IMR-90 (cell line): ENCODE results near the gene KIF25. TPM values are rescaled to one million over a fixed set of nuclear protein-coding genes. Genes with fewer than 3 reads are reported as not detected.

Experiments
- ATAC-seq: fragments of 200-7000 bp; cut with Tn5 transposase; 2 replicates; pipeline ENCODE4 v1.9.1; 2020; ENCODE audit warnings: low read depth, mild to moderate bottlenecking, moderate library complexity
- BruUV-seq: library from RNA; stranded (reverse); fragments of 400-500 nt; replicated peaks from 2 replicates; lab custom pipeline; 2021; lab: Mats Ljungman, UMichigan
- CTCF ChIA-PET: fragments of 300-600 bp; formaldehyde crosslinking; extraction: SDS; loops from one replicate; lab custom pipeline; 2021; ENCODE audit warnings: antibody characterized with exemption; lab: Yijun Ruan, JAX
- POLR2A ChIA-PET: fragments of 300-600 bp; sonication (Branson Sonifier 250); formaldehyde crosslinking; loops from one replicate; lab custom pipeline; 2022; ENCODE audit warnings: antibody characterized with exemption; ENCODE audit not compliant: unreplicated experiment; lab: Charles Lee
- DNase-seq: peaks from one replicate; pipeline ENCODE4 v3.0.0; 2013
- H2AFZ ChIP-seq: replicated peaks from 2 replicates; pipeline ENCODE3; 2013; ENCODE audit warnings: low read length, mild to moderate bottlenecking; ENCODE audit not compliant: poor library complexity
- H2AK5ac ChIP-seq: 2 replicates; pipeline ENCODE4 v1.6.1; 2013; ENCODE audit warnings: low read depth, low read length, inconsistent platforms
- H2AK9ac ChIP-seq: replicated peaks from 2 replicates; pipeline ENCODE3; 2013; ENCODE audit warnings: mild to moderate bottlenecking, low read depth, low read length, moderate library complexity; ENCODE audit not compliant: poor library complexity
- H2BK120ac ChIP-seq: 2 replicates; pipeline ENCODE4 v1.6.1; 2013; ENCODE audit warnings: low read depth, low read length, inconsistent platforms
- H2BK15ac ChIP-seq: 3 replicates; pipeline ENCODE4 v1.6.1; 2013; ENCODE audit warnings: low read depth, low read length, inconsistent platforms
- H2BK20ac ChIP-seq: 2 replicates; pipeline ENCODE4 v1.6.1; 2013; ENCODE audit warnings: low read depth, mild to moderate bottlenecking, inconsistent platforms, low read length, moderate library complexity
- H2BK5ac ChIP-seq: 2 replicates; pipeline ENCODE4 v1.6.1; 2013; ENCODE audit warnings: mild to moderate bottlenecking, low read depth, low read length, inconsistent platforms; ENCODE audit not compliant: poor library complexity, severe bottlenecking
- H3K14ac ChIP-seq: replicated peaks from 2 replicates; pipeline ENCODE4 v1.6.1; 2013; ENCODE audit warnings: low read depth, low read length, inconsistent platforms
- H3K18ac ChIP-seq: 2 replicates; pipeline ENCODE4 v1.6.1; 2013; ENCODE audit warnings: low read depth, low read length, control low read depth
- H3K23ac ChIP-seq: 2 replicates; pipeline ENCODE4 v1.6.1; 2013; ENCODE audit warnings: low read depth, low read length, inconsistent platforms
- H3K27ac ChIP-seq: 2 replicates; pipeline ENCODE4 v1.5.1; 2013; ENCODE audit warnings: mild to moderate bottlenecking, control low read depth, low read length; ENCODE audit not compliant: insufficient read depth
- H3K27me3 ChIP-seq: 2 replicates; pipeline ENCODE4 v1.6.1; 2013; ENCODE audit warnings: low read length; ENCODE audit not compliant: control insufficient read depth, insufficient read depth
- H3K36me3 ChIP-seq: 2 replicates; pipeline ENCODE4 v1.6.1; 2013; ENCODE audit warnings: low read length, mixed read lengths; ENCODE audit not compliant: control insufficient read depth, insufficient read depth
- H3K4ac ChIP-seq: 2 replicates; pipeline ENCODE4 v1.6.1; 2013; ENCODE audit warnings: low read depth, low read length, inconsistent platforms
- H3K4me1 ChIP-seq: 2 replicates; pipeline ENCODE4 v1.6.1; 2013; ENCODE audit warnings: low read length, mixed read lengths; ENCODE audit not compliant: control insufficient read depth, insufficient read depth
- H3K4me2 ChIP-seq: 2 replicates; pipeline ENCODE4 v1.6.1; 2013; ENCODE audit warnings: low read depth, mild to moderate bottlenecking, control low read depth, low read length, moderate library complexity
- H3K4me3 ChIP-seq: 2 replicates; pipeline ENCODE4 v1.5.1; 2013; ENCODE audit warnings: low read depth, mild to moderate bottlenecking, control low read depth, low read length, moderate library complexity; ENCODE audit not compliant: insufficient read depth
- H3K56ac ChIP-seq: 2 replicates; pipeline ENCODE4 v1.6.1; 2013; ENCODE audit warnings: low read length, inconsistent platforms; ENCODE audit not compliant: insufficient read depth; ENCODE audit errors: extremely low read depth
- H3K79me1 ChIP-seq, 2 experiments: 2 replicates each; pipeline ENCODE4 v1.6.1; 2013; ENCODE audit warnings: low read length in 2 of 2, inconsistent platforms in 1 of 2, low read depth in 1 of 2
- H3K9ac ChIP-seq: 2 replicates; pipeline ENCODE4 v1.6.1; 2013; ENCODE audit warnings: low read depth, low read length, control low read depth
- H3K9me1 ChIP-seq: 2 replicates; pipeline ENCODE4 v1.6.1; 2013; ENCODE audit warnings: low read length, inconsistent platforms; ENCODE audit not compliant: insufficient read depth
- H3K9me3 ChIP-seq: 2 replicates; pipeline ENCODE4 v1.6.1; 2013; ENCODE audit warnings: low read length; ENCODE audit not compliant: control insufficient read depth, insufficient read depth
- H4K20me1 ChIP-seq: 2 replicates; pipeline ENCODE4 v1.6.1; 2013; ENCODE audit warnings: low read length, inconsistent platforms; ENCODE audit not compliant: insufficient read depth
- H4K5ac ChIP-seq: 2 replicates; pipeline ENCODE4 v1.6.1; 2013; ENCODE audit warnings: mild to moderate bottlenecking, low read depth, low read length, control low read depth
- H4K8ac ChIP-seq, 2 experiments: 2 replicates each; pipeline ENCODE4 v1.6.1; 2013; ENCODE audit warnings: low read depth in 2 of 2, low read length in 2 of 2, control low read depth in 1 of 2, inconsistent platforms in 1 of 2
- H4K91ac ChIP-seq: 2 replicates; pipeline ENCODE4 v1.6.1; 2013; ENCODE audit warnings: low read depth, low read length, inconsistent platforms; ENCODE audit not compliant: insufficient read depth
- BHLHE40 ChIP-seq: fragments of 150-350 bp; IDR thresholded peaks from 2 replicates; pipeline ENCODE4 v1.6.1; 2016; ENCODE audit warnings: mild to moderate bottlenecking, low read depth, low read length
- CEBPB ChIP-seq: IDR thresholded peaks from 2 replicates; pipeline ENCODE4 v1.6.1; 2012; ENCODE audit warnings: low read depth, low read length, improper control_type of control experiment
- CHD1 ChIP-seq: IDR thresholded peaks from 2 replicates; pipeline ENCODE4 v1.6.1; 2012; ENCODE audit warnings: low read depth, low read length, improper control_type of control experiment
- FOS ChIP-seq: fragments of 150-350 bp; IDR thresholded peaks from 2 replicates; pipeline ENCODE4 v1.6.1; 2016; ENCODE audit warnings: low read depth, low read length
- MAZ ChIP-seq: IDR thresholded peaks from 2 replicates; pipeline ENCODE4 v1.6.1; 2012; ENCODE audit warnings: low read depth, mild to moderate bottlenecking, low read length, improper control_type of control experiment, moderate library complexity, borderline replicate concordance
- NFE2L2 ChIP-seq: fragments of 150-350 bp; IDR thresholded peaks from 2 replicates; pipeline ENCODE4 v1.6.1; 2016; ENCODE audit warnings: low read depth, mild to moderate bottlenecking, low read length
- RAD21 ChIP-seq: IDR thresholded peaks from 2 replicates; pipeline ENCODE4 v1.6.1; 2012; ENCODE audit warnings: low read length, improper control_type of control experiment
- RCOR1 ChIP-seq: IDR thresholded peaks from 2 replicates; pipeline ENCODE4 v1.6.1; 2012; ENCODE audit warnings: mild to moderate bottlenecking, low read length, improper control_type of control experiment; ENCODE audit not compliant: insufficient replicate concordance
- SMC3 ChIP-seq: fragments of 150-350 bp; IDR thresholded peaks from 2 replicates; pipeline ENCODE4 v1.6.1; 2016; ENCODE audit warnings: low read depth, mild to moderate bottlenecking, antibody characterized with exemption, low read length, moderate library complexity
- WGBS, 2 experiments: methylation state at CpG; one replicate each; pipeline versions ENCODE4 v1.1.5 to v1.1.7; 2013; ENCODE audit warnings: missing lambda C conversion rate in 2 of 2; ENCODE audit not compliant: insufficient read length in 1 of 2; ENCODE audit errors: extremely low coverage in 2 of 2; 5-methylcytosine and 5-hydroxymethylcytosine counted together
- dilution Hi-C: fragments of 300-500 bp; cut with HindIII; formaldehyde crosslinking; loops from one replicate; pipeline ENCODE4 v1.14.3; 2018; ENCODE audit warnings: low sequenced_read_pairs; ENCODE audit not compliant: unreplicated experiment
- in situ Hi-C: fragments of 300-500 bp; cut with MboI; formaldehyde crosslinking; loops from 3 replicates; pipeline ENCODE4 v1.14.3; 2019; ENCODE audit warnings: low sequenced_read_pairs, inconsistent platforms, mixed read lengths
- intact Hi-C: fragments of 100-400 bp; cut with micrococcal nuclease; formaldehyde crosslinking; loops from 2 replicates; pipeline ENCODE4 v1.10.0; 2022
- polyA plus RNA-seq, 3 experiments: library from polyadenylated mRNA; depleted of rRNA; stranded (reverse); fragments of >200 nt; gene quantifications; 2 replicates each; pipeline ENCODE4 v1.2.3, GENCODE V29; 2012; ENCODE audit warnings: low replicate concordance in 1 of 3
- total RNA-seq: library from RNA; depleted of rRNA; stranded (reverse); fragments of >200 nt; gene quantifications from 2 replicates; pipeline ENCODE4 v1.2.3, GENCODE V29; 2012
- TF ChIP-seq, protein P1 (sequence below): fragments of 150-350 bp; IDR thresholded peaks from 2 replicates; pipeline ENCODE4 v1.6.1; 2017; ENCODE audit warnings: mild to moderate bottlenecking, antibody characterized with exemption, low read length, low read depth
- TF ChIP-seq, protein P2 (sequence below): fragments of 150-350 bp; IDR thresholded peaks from 2 replicates; pipeline ENCODE4 v1.6.1; 2016; ENCODE audit warnings: low read depth, mild to moderate bottlenecking, low read length, moderate library complexity, borderline replicate concordance
- TF ChIP-seq, protein P3 (sequence below): conservative IDR thresholded peaks from 2 replicates; pipeline ENCODE4 v1.5.1; 2012; ENCODE audit warnings: mild to moderate bottlenecking, low read depth, low read length, improper control_type of control experiment

The KIF25 gene
- total and polyA plus RNA-seq, 2 of the 4 experiments (the other 2 are of a cell fraction), result not detected

DNA sequence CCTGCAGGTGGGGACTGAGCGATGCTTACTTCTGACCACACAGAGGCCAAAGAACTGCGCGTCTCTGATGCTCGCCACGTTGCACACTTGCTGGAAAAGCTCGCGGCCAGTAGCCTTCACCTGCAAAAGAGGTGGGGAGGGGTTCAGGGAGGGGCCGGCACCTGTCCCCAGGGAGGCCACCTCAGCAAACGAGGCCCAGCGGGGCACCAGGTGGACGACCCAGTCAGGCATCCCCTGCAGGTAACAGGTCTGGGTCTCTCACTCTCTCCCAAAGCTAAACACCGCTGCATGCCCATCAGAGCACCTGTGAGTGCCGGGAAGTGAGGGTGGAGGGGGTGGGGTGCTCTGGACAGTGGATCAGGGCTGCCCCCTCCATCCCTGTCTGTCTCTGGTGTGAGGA, 77.7 kb downstream of the KIF25 start:
- TF ChIP-seq, protein P1, sequence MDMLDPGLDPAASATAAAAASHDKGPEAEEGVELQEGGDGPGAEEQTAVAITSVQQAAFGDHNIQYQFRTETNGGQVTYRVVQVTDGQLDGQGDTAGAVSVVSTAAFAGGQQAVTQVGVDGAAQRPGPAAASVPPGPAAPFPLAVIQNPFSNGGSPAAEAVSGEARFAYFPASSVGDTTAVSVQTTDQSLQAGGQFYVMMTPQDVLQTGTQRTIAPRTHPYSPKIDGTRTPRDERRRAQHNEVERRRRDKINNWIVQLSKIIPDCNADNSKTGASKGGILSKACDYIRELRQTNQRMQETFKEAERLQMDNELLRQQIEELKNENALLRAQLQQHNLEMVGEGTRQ, result no peak
- no peak for TF ChIP-seq RCOR1
- TF ChIP-seq MAZ, result no peak
- TF ChIP-seq FOS, result no peak
- no peak for TF ChIP-seq BHLHE40
- TF ChIP-seq RAD21, result no peak
- no peak for TF ChIP-seq CEBPB
- no peak for TF ChIP-seq SMC3
- TF ChIP-seq CHD1, result no peak
- TF ChIP-seq, protein P2, sequence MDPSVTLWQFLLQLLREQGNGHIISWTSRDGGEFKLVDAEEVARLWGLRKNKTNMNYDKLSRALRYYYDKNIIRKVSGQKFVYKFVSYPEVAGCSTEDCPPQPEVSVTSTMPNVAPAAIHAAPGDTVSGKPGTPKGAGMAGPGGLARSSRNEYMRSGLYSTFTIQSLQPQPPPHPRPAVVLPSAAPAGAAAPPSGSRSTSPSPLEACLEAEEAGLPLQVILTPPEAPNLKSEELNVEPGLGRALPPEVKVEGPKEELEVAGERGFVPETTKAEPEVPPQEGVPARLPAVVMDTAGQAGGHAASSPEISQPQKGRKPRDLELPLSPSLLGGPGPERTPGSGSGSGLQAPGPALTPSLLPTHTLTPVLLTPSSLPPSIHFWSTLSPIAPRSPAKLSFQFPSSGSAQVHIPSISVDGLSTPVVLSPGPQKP, result no peak
- no peak for TF ChIP-seq NFE2L2
- TF ChIP-seq, protein P3, sequence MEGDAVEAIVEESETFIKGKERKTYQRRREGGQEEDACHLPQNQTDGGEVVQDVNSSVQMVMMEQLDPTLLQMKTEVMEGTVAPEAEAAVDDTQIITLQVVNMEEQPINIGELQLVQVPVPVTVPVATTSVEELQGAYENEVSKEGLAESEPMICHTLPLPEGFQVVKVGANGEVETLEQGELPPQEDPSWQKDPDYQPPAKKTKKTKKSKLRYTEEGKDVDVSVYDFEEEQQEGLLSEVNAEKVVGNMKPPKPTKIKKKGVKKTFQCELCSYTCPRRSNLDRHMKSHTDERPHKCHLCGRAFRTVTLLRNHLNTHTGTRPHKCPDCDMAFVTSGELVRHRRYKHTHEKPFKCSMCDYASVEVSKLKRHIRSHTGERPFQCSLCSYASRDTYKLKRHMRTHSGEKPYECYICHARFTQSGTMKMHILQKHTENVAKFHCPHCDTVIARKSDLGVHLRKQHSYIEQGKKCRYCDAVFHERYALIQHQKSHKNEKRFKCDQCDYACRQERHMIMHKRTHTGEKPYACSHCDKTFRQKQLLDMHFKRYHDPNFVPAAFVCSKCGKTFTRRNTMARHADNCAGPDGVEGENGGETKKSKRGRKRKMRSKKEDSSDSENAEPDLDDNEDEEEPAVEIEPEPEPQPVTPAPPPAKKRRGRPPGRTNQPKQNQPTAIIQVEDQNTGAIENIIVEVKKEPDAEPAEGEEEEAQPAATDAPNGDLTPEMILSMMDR, result no peak
- Histone ChIP-seq H3K79me1 (no peaks in the 10 kb centered on the region), H3K4ac (no peak overlapping the region), H2BK5ac (no peak overlapping the region), H3K14ac (no peak overlapping the region), H3K9me3 (no peaks in the 10 kb centered on the region), H2AK9ac (no peak overlapping the region), H3K56ac (no peak overlapping the region), H4K91ac (no peak overlapping the region), H3K18ac (no peak overlapping the region), H3K9me1 (no peaks in the 10 kb centered on the region), H2BK120ac (no peak overlapping the region), H2AK5ac (no peak overlapping the region), H3K4me2 (no peak overlapping the region), H3K4me1 (no peaks in the 10 kb centered on the region; the same call in 1 of the 2 replicates), H2BK15ac (no peak overlapping the region), H3K9ac (no peak overlapping the region), H4K20me1 (no peaks in the 10 kb centered on the region), H3K36me3 (no peaks in the 10 kb centered on the region), H2AFZ (peak overlapping the region; percentile 8), H4K5ac (no peak overlapping the region), H3K27me3 (peaks cover 9% of the 10 kb centered on the region; the same call in 1 of the 2 replicates), H4K8ac (no peak overlapping the region), H2BK20ac (no peak overlapping the region), H3K4me3 (no peak overlapping the region), H3K27ac (no peak overlapping the region), H3K23ac (no peak overlapping the region)
- dilution Hi-C loops (no loop called here), intact Hi-C loops (no loop called here), in situ Hi-C loops (no loop called here)
- no peak for ATAC-seq
- ChIA-PET CTCF (no interaction called here), POLR2A (no interaction called here)
- 84% methylated on average over 7 of the region's 13 CpGs; no CpG with 5 or more reads in 1 of the 2 experiments for WGBS, 2 experiments
- BruUV-seq, result no TSS peak
- DNase-seq, result no peak
